IPS-15b (cell line): ENCODE measurements around the gene FNIP1.

Source experiments
- H3K27me3 ChIP-seq: one replicate; pipeline ENCODE4 v1.6.1; 2013; ENCODE audit warnings: low read length; ENCODE audit not compliant: control insufficient read depth, insufficient read depth
- H3K36me3 ChIP-seq: one replicate; pipeline ENCODE4 v1.6.1; 2013; ENCODE audit warnings: low read length; ENCODE audit not compliant: control insufficient read depth, insufficient read depth
- H3K4me1 ChIP-seq: one replicate; pipeline ENCODE4 v1.6.1; 2013; ENCODE audit warnings: mild to moderate bottlenecking, low read length; ENCODE audit not compliant: control insufficient read depth, insufficient read depth
- H3K4me3 ChIP-seq: one replicate; pipeline ENCODE4 v1.5.1; 2013; ENCODE audit warnings: low read depth, low read length
- H3K9ac ChIP-seq: one replicate; pipeline ENCODE4 v1.6.1; 2013; ENCODE audit warnings: low read depth, mild to moderate bottlenecking, low read length
- H3K9me3 ChIP-seq: one replicate; pipeline ENCODE4 v1.6.1; 2013; ENCODE audit warnings: mild to moderate bottlenecking, low read length; ENCODE audit not compliant: control insufficient read depth, insufficient read depth

FNIP1 gene

DNA sequence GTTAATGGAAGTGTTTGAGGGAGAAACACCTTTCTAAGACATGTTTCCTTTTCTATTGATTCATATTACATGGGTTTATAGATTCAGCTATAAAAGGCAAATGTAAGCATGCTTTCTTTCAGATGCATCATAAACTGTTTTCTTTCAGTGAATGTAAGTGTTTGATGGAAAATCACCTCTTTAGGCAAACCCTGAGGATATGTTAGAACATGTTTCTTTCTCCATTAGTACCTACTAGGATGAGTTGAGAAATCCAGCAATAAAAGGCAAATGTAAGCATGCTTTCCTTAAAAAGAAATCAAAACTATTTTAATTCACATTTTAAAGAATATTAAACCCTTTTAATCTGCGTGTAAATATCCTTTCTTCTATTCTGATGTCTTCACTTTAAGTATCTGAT, 31.6 kb downstream of the FNIP1 start:
- Histone ChIP-seq H3K9me3 (no peaks in the 10 kb centered on the region), H3K4me1 (no peaks in the 10 kb centered on the region), H3K9ac (no peak overlapping the region), H3K36me3 (peaks cover 4% of the 10 kb centered on the region), H3K27me3 (no peaks in the 10 kb centered on the region), H3K4me3 (no peak overlapping the region)

DNA sequence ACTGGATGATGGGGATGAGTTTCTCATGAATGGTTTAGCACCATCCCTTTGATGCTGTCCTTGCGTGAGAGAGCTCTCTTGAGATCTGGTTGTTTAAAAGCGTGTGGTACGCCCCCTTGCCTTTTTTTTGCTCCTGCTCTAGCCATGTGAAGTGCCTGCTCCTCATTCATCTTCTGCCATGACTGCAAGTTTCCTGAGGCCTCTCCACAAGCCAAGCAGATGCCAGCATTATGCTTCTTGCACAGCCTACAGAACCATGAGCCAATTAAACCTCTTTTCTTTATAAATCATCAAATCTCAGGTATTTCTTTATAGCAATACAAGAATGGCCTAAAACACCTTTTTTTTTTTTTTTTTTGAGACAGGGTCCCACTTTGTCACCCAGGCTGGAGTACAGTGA, 32.8 kb downstream of the FNIP1 start:
- H3K27me3 ChIP-seq: no peaks in the 10 kb centered on the region
- H3K4me1 ChIP-seq: no peaks in the 10 kb centered on the region
- H3K9me3 ChIP-seq: no peaks in the 10 kb centered on the region
- no peak overlapping the region for H3K4me3 ChIP-seq
- no peak overlapping the region for H3K9ac ChIP-seq
- peaks cover 4% of the 10 kb centered on the region for H3K36me3 ChIP-seq

DNA sequence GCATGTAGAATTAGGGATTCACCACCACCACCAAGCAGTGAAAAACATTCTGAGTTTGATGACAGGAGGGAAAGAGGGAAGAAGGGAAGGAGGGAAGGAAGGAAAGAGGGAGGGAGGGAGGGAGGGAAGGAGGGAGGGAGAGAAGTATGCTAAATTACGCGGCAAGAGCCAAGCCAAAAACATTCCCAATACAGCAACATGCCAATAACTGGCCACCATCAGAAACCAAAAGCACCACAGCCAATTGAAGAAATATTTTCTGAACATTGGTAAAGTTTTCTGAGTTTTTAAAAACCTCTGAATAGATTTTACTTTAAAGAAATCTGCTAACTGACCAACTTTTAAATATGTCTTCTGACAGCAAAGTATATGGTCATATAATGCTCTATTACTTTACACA, 36.0 kb downstream of the FNIP1 start:
- peaks cover 3% of the 10 kb centered on the region for H3K4me1 ChIP-seq
- peaks cover 4% of the 10 kb centered on the region for H3K36me3 ChIP-seq
- no peaks in the 10 kb centered on the region for H3K9me3 ChIP-seq
- H3K27me3 ChIP-seq: no peaks in the 10 kb centered on the region
- no peak overlapping the region for H3K4me3 ChIP-seq
- no peak overlapping the region for H3K9ac ChIP-seq

DNA sequence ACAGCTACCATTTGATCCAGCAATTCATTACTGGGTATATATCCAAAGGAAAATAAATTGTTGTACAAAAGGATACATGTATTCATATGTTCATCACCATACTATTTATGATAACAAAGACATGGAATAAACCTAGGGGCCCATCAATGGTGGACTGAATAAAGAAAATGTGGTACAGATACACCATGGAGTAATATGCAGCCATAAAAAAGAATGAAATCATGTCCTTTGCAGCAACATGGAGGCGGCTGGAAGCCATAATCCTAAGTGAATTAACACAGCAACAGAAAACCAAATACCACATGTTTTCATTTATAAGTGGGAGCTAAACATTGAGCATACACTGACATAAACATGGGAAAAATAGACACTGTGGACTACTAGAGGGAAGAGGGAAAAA, 37.1 kb downstream of the FNIP1 start:
- no peak overlapping the region for H3K9ac ChIP-seq
- H3K9me3 ChIP-seq: no peaks in the 10 kb centered on the region
- H3K4me3 ChIP-seq: no peak overlapping the region
- H3K4me1 ChIP-seq: peaks cover 3% of the 10 kb centered on the region
- peaks cover 4% of the 10 kb centered on the region for H3K36me3 ChIP-seq
- no peaks in the 10 kb centered on the region for H3K27me3 ChIP-seq

DNA sequence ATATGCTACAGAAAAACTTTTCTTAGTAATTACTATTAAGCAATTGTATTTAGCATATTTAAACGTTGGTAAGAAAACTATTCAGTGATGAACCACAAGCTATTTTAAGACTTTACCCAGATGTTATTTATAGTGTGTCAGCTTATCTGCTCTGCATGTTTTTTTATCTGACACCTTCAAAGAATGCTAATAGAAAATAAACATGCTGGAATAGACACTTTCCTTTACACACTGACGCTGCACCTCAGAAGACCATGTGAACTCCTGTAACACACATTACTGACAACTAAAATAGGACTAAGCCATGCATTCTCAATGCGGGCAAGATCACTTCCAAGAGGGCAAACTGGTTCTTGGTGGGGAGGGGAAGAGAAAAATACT, 38.3 kb downstream of the FNIP1 start:
- H3K4me3 ChIP-seq: no peak overlapping the region
- H3K4me1 ChIP-seq: peaks cover 3% of the 10 kb centered on the region
- H3K36me3 ChIP-seq: no peaks in the 10 kb centered on the region
- H3K27me3 ChIP-seq: no peaks in the 10 kb centered on the region
- no peaks in the 10 kb centered on the region for H3K9me3 ChIP-seq
- H3K9ac ChIP-seq: no peak overlapping the region

DNA sequence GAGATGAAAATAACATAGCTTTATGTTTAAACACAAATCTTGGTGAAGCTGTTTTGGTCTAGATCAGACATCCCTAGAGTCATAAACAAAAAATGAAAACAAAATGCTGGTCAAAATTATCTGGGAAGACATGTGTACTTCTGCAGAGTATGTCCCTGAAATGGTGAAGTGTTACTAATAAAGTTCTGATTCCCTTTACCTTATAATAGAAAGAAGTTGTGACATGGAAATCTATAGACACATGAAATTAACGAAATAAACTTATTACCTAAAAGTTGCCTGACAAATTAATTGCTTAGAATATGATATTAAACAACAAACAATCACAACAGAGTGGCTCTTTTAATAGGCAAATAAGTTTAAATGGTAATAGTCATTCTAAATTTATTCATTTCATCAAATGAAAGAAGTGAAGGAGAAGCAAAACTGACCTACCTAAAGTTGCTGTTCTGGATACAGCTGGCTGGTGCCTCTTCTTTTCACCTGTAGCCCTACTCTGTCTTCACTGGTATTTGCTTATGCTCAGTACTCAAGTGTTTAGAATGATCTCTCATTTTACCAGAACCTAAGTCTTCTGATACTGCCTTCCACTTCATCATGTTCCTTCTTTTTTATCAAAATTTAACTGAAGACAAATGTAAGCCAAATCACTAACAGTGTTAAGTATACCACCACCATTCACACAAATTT, 38.8 kb downstream of the FNIP1 start:
- Histone ChIP-seq H3K4me3 (no peak overlapping the region), H3K9ac (no peak overlapping the region), H3K4me1 (peaks cover 3% of the 10 kb centered on the region), H3K27me3 (no peaks in the 10 kb centered on the region), H3K9me3 (no peaks in the 10 kb centered on the region), H3K36me3 (no peaks in the 10 kb centered on the region)

DNA sequence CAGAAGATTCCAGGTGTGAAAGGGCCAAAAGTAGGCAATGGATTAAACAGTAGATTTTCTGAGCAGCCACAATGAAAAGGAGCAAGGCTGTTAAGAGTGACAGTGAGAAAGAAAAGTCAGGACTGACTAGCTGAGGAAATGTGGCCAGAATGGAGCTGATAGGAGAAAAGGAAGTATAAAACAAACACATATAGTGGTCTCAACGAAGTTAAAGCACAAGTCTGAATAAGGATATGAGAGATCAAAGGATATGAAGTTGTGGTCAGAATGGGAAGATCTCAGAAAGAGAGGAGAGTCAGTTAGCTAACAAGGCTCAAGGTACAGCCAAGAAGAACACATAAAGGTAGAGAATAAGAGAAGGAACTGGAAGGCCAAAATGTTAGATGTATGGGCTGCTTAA, 39.9 kb downstream of the FNIP1 start:
- Histone ChIP-seq H3K36me3 (no peaks in the 10 kb centered on the region), H3K27me3 (no peaks in the 10 kb centered on the region), H3K9me3 (no peaks in the 10 kb centered on the region), H3K9ac (no peak overlapping the region), H3K4me1 (peaks cover 3% of the 10 kb centered on the region), H3K4me3 (no peak overlapping the region)

DNA sequence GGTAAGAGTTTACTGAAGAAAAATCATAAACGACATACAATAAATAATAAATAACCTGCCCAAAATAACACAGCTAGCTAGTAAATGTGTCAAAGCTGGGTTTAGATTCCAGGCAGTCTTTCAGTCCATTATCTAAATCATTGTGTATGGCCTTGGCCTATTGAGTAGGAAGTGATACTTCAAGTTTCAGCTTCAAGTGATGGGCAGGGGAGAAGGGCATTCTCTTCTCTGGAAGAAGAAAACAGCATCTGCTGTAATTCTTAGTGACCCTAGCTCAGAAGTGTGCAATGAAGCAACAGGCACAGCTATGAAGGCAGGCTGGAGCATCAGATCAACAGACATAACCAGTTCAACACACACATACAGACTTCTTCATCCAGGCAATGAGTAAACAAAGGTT, 42.5 kb downstream of the FNIP1 start:
- no peak overlapping the region for H3K4me3 ChIP-seq
- no peaks in the 10 kb centered on the region for H3K36me3 ChIP-seq
- H3K9me3 ChIP-seq: no peaks in the 10 kb centered on the region

DNA sequence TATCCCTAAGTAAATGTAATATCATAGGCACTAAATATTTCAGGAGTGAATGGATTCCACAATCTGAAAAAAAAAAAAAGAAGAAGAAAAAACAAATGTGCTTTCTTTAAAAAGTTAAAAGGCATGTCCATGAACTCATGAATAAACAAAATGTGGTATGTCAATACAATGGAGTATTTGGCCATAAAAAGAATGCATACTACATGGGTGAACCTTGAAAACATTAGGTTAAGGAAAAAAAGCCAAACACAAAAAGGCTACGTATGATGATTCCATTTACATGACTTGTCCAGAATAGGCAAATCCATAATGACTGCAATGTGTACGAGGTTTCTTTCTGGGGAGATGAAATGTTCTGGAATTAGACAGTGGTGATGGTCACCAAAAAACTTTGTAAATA, 45.3 kb downstream of the FNIP1 start:
- H3K27me3 ChIP-seq: no peaks in the 10 kb centered on the region
- H3K4me3 ChIP-seq: no peak overlapping the region
- H3K9ac ChIP-seq: no peak overlapping the region
- H3K9me3 ChIP-seq: no peaks in the 10 kb centered on the region
- no peaks in the 10 kb centered on the region for H3K36me3 ChIP-seq
- no peaks in the 10 kb centered on the region for H3K4me1 ChIP-seq

More for the DNA sequence above, 42.5 kb downstream of the FNIP1 start:
- H3K9ac ChIP-seq: no peak overlapping the region
- H3K4me1 ChIP-seq: peaks cover 3% of the 10 kb centered on the region
- no peaks in the 10 kb centered on the region for H3K27me3 ChIP-seq

DNA sequence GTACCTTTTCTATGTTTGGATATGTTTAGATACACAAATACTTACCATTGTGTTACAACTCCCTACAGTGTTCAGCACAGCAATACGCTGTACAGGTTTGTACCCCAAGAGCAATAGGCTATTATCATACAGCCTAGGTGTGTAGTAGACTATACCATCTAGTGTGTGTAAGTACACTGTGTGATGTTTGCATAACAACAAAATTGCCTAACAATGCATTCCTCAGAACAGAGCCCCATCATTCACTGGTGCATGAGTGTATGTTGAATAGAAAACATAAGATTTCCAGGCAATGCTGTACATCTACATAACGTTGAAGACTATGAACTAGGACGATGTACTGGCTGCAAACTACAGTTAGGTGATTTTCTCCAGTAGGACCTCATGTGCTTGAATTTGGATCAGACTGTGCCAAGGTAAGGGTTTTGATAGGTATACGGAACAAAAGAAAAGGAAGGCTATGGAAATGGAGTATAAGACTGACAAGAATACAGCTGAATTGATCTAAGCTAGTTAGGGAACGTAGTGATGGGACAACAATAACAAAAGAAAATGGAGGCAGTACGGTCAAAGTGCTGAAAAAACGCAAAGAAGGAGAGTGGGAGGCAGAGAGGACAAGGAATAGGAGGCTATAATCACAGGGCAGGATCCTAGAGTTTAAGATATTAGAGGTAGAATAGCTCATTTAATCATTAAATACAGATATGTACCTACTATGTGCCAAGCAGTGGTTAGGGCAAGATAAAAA, 46.9 kb downstream of the FNIP1 start:
- H3K36me3 ChIP-seq: no peaks in the 10 kb centered on the region
- H3K9me3 ChIP-seq: no peaks in the 10 kb centered on the region

DNA sequence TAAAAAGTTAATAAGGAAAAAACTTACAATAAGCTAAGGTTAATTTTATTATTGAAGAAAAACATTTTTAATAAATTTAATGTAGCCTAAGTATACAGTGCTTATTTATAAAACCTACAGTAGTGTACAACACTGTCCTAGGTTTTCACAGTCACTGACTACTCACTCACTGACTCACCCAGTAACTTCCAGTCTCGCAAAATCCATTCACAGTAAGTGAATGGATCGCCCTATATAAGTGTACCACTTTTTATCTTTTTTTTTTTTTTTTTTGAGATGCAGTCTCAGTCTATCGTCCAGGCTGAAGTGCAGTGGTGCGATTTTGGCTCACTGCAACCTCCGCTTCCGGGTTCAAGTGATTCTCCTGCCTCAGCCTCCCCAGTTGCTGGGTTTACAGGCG, 47.7 kb downstream of the FNIP1 start:
- Histone ChIP-seq H3K9me3 (no peaks in the 10 kb centered on the region), H3K27me3 (no peaks in the 10 kb centered on the region), H3K4me3 (no peak overlapping the region), H3K36me3 (no peaks in the 10 kb centered on the region), H3K4me1 (no peaks in the 10 kb centered on the region), H3K9ac (no peak overlapping the region)

More for the DNA sequence above, 46.9 kb downstream of the FNIP1 start:
- Histone ChIP-seq H3K9ac (no peak overlapping the region), H3K27me3 (no peaks in the 10 kb centered on the region), H3K4me1 (no peaks in the 10 kb centered on the region), H3K4me3 (no peak overlapping the region)
